ENCODE results near the gene URB1.

GRCh38 chr21:32426592-32427051 lies 33.8 kb upstream of the URB1 start:
- no peak for TF ChIP-seq CTCF (IDR thresholded peaks at IDR 0.05)
- no peak for TF ChIP-seq POLR2AphosphoS5 (IDR thresholded peaks at IDR 0.05)
- no peak for TF ChIP-seq POLR2A (IDR thresholded peaks at IDR 0.05)

Data from transverse colon (tissue), 4 donors.